HL-60 (cell line): Measurements from ENCODE around the gene ZFP64.
"Not testable (repeated sequence)": the region's sequence is repeated elsewhere in the genome, so short reads cannot be mapped to it uniquely, and the experiment has no call there.

Source experiments
- DNase-seq, 2 experiments: peaks; one replicate each; pipeline ENCODE4 v3.0.0-alpha.2; 2010 to 2020; ENCODE audit warnings: low read depth in 1 of 2, low spot score in 1 of 2
- H3K27ac ChIP-seq: fragments of 250-450 bp; sonication (Bioruptor Pico); replicated peaks from 2 replicates; pipeline ENCODE4 v1.5.1; 2020; ENCODE audit warnings: mild to moderate bottlenecking, moderate library complexity
- H3K27me3 ChIP-seq: fragments of 250-450 bp; sonication (Bioruptor Pico); 2 replicates; pipeline ENCODE4 v1.5.1; 2021; ENCODE audit warnings: mild to moderate bottlenecking, moderate library complexity; ENCODE audit not compliant: insufficient read depth, poor library complexity, severe bottlenecking
- H3K4me3 ChIP-seq: replicated peaks from 2 replicates; pipeline ENCODE4 v1.5.1; 2011; ENCODE audit warnings: mild to moderate bottlenecking, control low read depth, low read length; ENCODE audit not compliant: insufficient read depth
- GABPA ChIP-seq: IDR thresholded peaks from 2 replicates; pipeline ENCODE4 v1.6.1; 2012; ENCODE audit warnings: low read depth
- POLR2AphosphoS5 ChIP-seq: IDR thresholded peaks from 2 replicates; pipeline ENCODE4 v1.6.1; 2012; ENCODE audit warnings: low read depth
- SPI1 ChIP-seq: IDR thresholded peaks from 2 replicates; pipeline ENCODE4 v1.6.1; 2012; ENCODE audit warnings: low read depth, mild to moderate bottlenecking, borderline replicate concordance
- TF ChIP-seq, protein P1 (sequence below): IDR thresholded peaks from 2 replicates; pipeline ENCODE4 v1.6.1; 2012; ENCODE audit warnings: low read depth; ENCODE audit not compliant: insufficient replicate concordance
- TF ChIP-seq, protein P2 (sequence below): IDR thresholded peaks from one replicate; pipeline ENCODE4 v1.5.1; 2011; ENCODE audit warnings: low read length, control low read depth, inconsistent platforms; ENCODE audit not compliant: insufficient read depth

The ZFP64 gene

GRCh38 chr20:52193133-52193532 is 1.6 kb upstream of the ZFP64 start:
- Histone ChIP-seq H3K27me3 (no peaks in the 10 kb centered on the region), H3K27ac (no peak overlapping the region), H3K4me3 (no peak overlapping the region)
- no peak for DNase-seq
- TF ChIP-seq GABPA (no peak), SPI1 (no peak), POLR2AphosphoS5 (no peak)
- TF ChIP-seq, protein P1, sequence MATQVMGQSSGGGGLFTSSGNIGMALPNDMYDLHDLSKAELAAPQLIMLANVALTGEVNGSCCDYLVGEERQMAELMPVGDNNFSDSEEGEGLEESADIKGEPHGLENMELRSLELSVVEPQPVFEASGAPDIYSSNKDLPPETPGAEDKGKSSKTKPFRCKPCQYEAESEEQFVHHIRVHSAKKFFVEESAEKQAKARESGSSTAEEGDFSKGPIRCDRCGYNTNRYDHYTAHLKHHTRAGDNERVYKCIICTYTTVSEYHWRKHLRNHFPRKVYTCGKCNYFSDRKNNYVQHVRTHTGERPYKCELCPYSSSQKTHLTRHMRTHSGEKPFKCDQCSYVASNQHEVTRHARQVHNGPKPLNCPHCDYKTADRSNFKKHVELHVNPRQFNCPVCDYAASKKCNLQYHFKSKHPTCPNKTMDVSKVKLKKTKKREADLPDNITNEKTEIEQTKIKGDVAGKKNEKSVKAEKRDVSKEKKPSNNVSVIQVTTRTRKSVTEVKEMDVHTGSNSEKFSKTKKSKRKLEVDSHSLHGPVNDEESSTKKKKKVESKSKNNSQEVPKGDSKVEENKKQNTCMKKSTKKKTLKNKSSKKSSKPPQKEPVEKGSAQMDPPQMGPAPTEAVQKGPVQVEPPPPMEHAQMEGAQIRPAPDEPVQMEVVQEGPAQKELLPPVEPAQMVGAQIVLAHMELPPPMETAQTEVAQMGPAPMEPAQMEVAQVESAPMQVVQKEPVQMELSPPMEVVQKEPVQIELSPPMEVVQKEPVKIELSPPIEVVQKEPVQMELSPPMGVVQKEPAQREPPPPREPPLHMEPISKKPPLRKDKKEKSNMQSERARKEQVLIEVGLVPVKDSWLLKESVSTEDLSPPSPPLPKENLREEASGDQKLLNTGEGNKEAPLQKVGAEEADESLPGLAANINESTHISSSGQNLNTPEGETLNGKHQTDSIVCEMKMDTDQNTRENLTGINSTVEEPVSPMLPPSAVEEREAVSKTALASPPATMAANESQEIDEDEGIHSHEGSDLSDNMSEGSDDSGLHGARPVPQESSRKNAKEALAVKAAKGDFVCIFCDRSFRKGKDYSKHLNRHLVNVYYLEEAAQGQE: no peak
- TF ChIP-seq, protein P2, sequence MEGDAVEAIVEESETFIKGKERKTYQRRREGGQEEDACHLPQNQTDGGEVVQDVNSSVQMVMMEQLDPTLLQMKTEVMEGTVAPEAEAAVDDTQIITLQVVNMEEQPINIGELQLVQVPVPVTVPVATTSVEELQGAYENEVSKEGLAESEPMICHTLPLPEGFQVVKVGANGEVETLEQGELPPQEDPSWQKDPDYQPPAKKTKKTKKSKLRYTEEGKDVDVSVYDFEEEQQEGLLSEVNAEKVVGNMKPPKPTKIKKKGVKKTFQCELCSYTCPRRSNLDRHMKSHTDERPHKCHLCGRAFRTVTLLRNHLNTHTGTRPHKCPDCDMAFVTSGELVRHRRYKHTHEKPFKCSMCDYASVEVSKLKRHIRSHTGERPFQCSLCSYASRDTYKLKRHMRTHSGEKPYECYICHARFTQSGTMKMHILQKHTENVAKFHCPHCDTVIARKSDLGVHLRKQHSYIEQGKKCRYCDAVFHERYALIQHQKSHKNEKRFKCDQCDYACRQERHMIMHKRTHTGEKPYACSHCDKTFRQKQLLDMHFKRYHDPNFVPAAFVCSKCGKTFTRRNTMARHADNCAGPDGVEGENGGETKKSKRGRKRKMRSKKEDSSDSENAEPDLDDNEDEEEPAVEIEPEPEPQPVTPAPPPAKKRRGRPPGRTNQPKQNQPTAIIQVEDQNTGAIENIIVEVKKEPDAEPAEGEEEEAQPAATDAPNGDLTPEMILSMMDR: no peak

DNA sequence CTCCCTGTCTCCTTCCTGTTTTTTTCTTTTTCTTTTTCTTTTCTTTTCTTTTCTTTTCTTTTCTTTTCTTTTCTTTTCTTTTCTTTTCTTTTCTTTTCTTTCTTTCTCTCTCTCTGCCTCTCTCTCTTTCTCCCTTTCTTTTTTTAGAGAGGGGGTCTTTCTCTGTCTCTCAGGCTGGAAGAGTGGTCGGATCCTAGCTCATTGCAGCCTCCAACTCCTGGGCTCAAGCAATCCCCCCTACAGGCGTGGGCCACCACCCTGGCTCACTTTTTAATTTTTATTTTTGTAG is 1.1 kb upstream of the ZFP64 start:
- H3K4me3 ChIP-seq: peak overlapping the region; percentile 92; the same call in 1 of the 2 replicates
- DNase-seq, H3K27ac ChIP-seq: not testable (repeated sequence)

DNA sequence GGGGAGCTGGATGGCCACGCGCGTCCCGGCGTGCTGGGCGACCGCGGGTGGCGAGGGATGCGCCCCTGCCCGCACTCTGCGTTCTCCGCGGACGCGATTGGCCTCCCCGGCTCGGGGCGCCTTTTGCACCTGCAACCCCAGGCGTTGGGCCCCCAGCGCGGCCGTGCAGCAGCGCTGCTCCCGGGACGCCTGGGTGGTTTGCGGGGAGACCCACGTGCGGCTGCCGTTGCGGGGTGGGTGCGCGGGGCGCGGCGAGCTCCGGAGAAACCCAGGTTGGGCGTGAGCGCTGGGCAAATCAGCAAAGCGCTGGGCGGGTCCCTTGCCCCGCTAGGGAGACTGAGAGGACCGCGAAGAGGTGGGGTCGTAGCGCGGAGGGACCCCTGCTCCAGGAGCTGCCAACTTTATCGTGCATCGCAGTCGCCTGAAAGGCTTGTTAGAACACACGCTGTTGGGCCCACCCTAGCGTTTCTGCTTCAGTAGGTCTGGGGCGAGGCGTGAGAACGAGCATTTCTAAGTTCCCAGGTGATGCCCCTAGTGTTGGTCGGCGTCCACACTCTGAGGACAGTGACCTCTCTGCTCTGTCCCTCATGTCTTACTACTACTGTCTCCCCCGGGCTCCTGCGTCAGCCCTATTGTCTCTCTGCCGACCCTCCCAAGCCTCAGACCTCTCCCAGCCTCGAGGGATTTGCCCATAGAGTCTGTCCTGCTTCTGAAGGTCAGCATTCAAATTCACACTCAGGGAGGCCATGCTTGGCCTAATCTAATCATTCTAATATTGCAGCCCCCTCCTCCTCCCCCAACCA is 538 bp upstream of the ZFP64 start:
- DNase-seq: peak; percentile 26 to 57
- Histone ChIP-seq H3K27ac (peak overlapping the region; percentile 93), H3K4me3 (peak overlapping the region; percentile 92), H3K27me3 (no peaks in the 10 kb centered on the region)
- no peak for TF ChIP-seq POLR2AphosphoS5
- TF ChIP-seq, protein P2: peak; percentile 31
- TF ChIP-seq, protein P1: no peak

More for the DNA sequence above, 1.1 kb upstream of the ZFP64 start:
- H3K27me3 ChIP-seq: not testable (repeated sequence)

DNA sequence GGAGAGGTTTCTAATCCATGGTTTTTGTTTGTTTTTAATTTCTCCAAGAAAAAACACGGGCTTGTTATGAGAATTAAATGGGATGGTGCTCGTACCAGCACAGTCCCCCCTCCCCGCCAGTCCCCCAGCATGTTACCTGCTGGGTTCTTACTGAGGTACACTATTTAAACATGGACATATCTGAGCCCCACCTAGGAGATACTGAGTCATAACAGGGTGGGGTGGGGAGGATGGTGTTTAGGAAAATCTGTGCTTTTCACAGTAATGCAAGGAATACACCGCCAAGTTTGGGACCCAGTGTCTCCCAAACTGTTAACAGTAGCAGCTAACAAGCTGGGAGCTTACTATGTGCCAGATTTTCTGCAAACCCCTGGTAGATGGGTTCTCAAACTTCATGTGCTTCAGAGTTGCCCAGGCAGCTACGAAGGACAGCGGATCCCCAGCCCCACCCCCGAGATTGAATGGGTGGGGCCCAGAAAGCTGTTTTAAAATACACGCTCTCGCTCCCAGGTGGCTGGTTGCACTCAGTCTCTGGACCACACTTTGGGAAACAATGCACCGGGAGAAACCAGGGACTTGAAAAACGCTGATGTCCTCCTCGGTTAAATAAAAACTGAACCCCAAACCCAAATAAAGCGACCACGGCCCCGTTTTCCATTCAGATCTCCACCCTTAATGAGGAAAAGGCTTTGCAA is 995 bp downstream of the ZFP64 start:
- H3K27ac ChIP-seq: peak overlapping the region; percentile 93
- peak; percentile 8 to 24 for DNase-seq
- no peaks in the 10 kb centered on the region for H3K27me3 ChIP-seq
- TF ChIP-seq, protein P1: peak; percentile 33
- TF ChIP-seq GABPA (no peak), SPI1 (no peak), POLR2AphosphoS5 (no peak)
- TF ChIP-seq, protein P2: no peak
- H3K4me3 ChIP-seq: peak overlapping the region; percentile 92
